Transverse colon (tissue), 4 donors: ENCODE measurements around the gene TREX2. TPM values are rescaled to one million over a fixed set of nuclear protein-coding genes. Genes with fewer than 3 reads are reported as not detected.

Source experiments
- DNase-seq: peaks from one replicate; pipeline ENCODE4 v3.0.0-alpha.2; 2019
- H3K27ac ChIP-seq, 4 donors: fragments of 200-600 bp; sonication (generic); 2 replicates each; pipeline ENCODE4 v1.5.1; 2016 to 2018; ENCODE audit warnings: inconsistent platforms in 4 of 4
- H3K27me3 ChIP-seq: fragments of 200-600 bp; sonication (generic); 2 replicates; pipeline ENCODE4 v1.5.1; 2017; ENCODE audit warnings: inconsistent platforms
- H3K36me3 ChIP-seq, 4 donors: fragments of 200-600 bp; sonication (generic); 2 replicates each; pipeline ENCODE4 v1.5.1; 2017 to 2019; ENCODE audit warnings: inconsistent platforms in 4 of 4
- H3K4me1 ChIP-seq, 4 donors: fragments of 200-600 bp; sonication (generic); 2 replicates each; pipeline ENCODE4 v1.5.1; 2017 to 2020; ENCODE audit warnings: inconsistent platforms in 4 of 4
- H3K4me3 ChIP-seq, 4 donors: fragments of 200-600 bp; sonication (generic); 1 replicate in 1 of 4; 2 replicates in 3 of 4; pipeline versions ENCODE4 v1.5.1 to v1.6.1; 2017 to 2019; ENCODE audit warnings: inconsistent platforms in 4 of 4
- H3K9me3 ChIP-seq, 2 donors: fragments of 200-600 bp; sonication (generic); 2 replicates each; pipeline ENCODE4 v1.5.1; 2017 to 2019; ENCODE audit warnings: inconsistent platforms in 2 of 2
- CTCF ChIP-seq, 5 experiments: fragments of 200-600 bp in 3 of 5; fragments of 450-650 bp in 2 of 5; sonication (generic) in 3 of 5; IDR thresholded peaks; 1 replicate in 2 of 5; 2 replicates in 3 of 5; pipeline ENCODE4 v1.5.1; 2016 to 2017; ENCODE audit warnings: antibody characterized with exemption in 5 of 5, inconsistent platforms in 3 of 5, mild to moderate bottlenecking in 2 of 5, moderate library complexity in 1 of 5
- EP300 ChIP-seq: sonication (generic); formaldehyde crosslinking; IDR thresholded peaks from one replicate; pipeline ENCODE4 v1.6.1; 2017; ENCODE audit warnings: antibody characterized with exemption, low read depth
- POLR2A ChIP-seq: fragments of 450-650 bp; IDR thresholded peaks from one replicate; pipeline ENCODE4 v1.6.1; 2016; ENCODE audit warnings: antibody characterized with exemption, mild to moderate bottlenecking, moderate library complexity
- POLR2AphosphoS5 ChIP-seq, 3 donors: sonication (generic); formaldehyde crosslinking; IDR thresholded peaks; one replicate each; pipeline ENCODE4 v1.6.1; 2016; ENCODE audit warnings: antibody characterized with exemption in 3 of 3
- WGBS, 2 donors: methylation state at CpG; one replicate each; pipeline ENCODE4 v1.1.5; 2018; ENCODE audit warnings: low coverage in 1 of 2; 5-methylcytosine and 5-hydroxymethylcytosine counted together
- in situ Hi-C, 4 donors: fragments of 200-750 bp; cut with MboI; loops; one replicate each; pipeline versions ENCODE4 v1.15.0 to v1.15.1; 2017; ENCODE audit warnings: low sequenced_read_pairs in 3 of 4, low pct_ligation_motif_present in 1 of 4, low pct_unique_long_range_greater_than_20kb in 1 of 4
- intact Hi-C: fragments of 100-400 bp; cut with DNase I; formaldehyde crosslinking; loops from one replicate; pipeline ENCODE4 v1.15.1; 2023; ENCODE audit warnings: low total_unique reads
- total RNA-seq, 4 donors: library from RNA; depleted of rRNA; stranded (reverse); fragments of >200 nt; gene quantifications; one replicate each; pipeline ENCODE4 v1.1.0, GENCODE V29; 2016

Gene TREX2
- total RNA-seq, 4 donors from 2014 or later, result 0.55 to 2.0 (median 1.4) TPM; not detected in 1

GRCh38 chrX:153456161-153456560, 10.3 kb upstream of the TREX2 start:
- no peak for DNase-seq
- H3K9me3 ChIP-seq, result no peaks in the 10 kb centered on the region
- 83% methylated on average over 8 of the region's 12 CpGs; no CpG with 5 or more reads in 1 of the 2 donors for WGBS, 2 donors
- no peak overlapping the region for H3K27ac ChIP-seq
- in situ Hi-C loops, result no loop called here
- H3K4me3 ChIP-seq, result no peak overlapping the region
- H3K36me3 ChIP-seq, result no peaks in the 10 kb centered on the region
- intact Hi-C loops, result no loop called here
- no peak for TF ChIP-seq POLR2A
- H3K27me3 ChIP-seq, result no peaks in the 10 kb centered on the region
- no peaks in the 10 kb centered on the region for H3K4me1 ChIP-seq

DNA sequence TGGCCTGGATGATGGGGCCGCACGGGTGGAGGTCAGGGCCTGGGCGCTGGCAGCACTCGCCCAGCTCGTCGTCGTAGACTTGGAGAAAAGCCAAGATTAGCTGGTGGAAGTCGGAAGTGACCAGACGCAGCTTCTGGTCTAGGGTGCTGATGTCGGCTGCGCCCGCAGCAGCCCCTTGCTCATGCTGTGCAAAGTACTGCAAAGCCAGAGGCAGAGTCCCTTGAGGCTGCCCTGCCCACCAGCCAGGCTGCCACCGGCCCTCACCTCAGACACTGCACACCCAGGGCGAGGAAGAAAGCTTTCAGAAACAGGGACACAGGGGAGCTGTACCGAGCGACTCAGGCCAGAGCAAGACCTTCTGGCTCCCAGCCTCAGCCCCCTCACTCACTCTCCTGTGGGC, 9.7 kb upstream of the TREX2 start:
- H3K27ac ChIP-seq, result no peak overlapping the region
- in situ Hi-C loops, result no loop called here
- intact Hi-C loops, result no loop called here
- H3K9me3 ChIP-seq, result no peaks in the 10 kb centered on the region
- H3K4me1 ChIP-seq, result no peaks in the 10 kb centered on the region
- no peaks in the 10 kb centered on the region for H3K27me3 ChIP-seq
- DNase-seq, result no peak
- no peaks in the 10 kb centered on the region for H3K36me3 ChIP-seq
- no peak overlapping the region for H3K4me3 ChIP-seq
- 90% methylated on average over 16 of the region's 16 CpGs; no CpG with 5 or more reads in 1 of the 2 donors for WGBS, 2 donors
- TF ChIP-seq POLR2AphosphoS5 (IDR thresholded peaks at IDR 0.05), result no peak
- no peak for TF ChIP-seq POLR2A

GRCh38 chrX:153454901-153455550, 9.2 kb upstream of the TREX2 start:
- Histone ChIP-seq H3K27ac (no peak overlapping the region), H3K4me3 (no peak overlapping the region), H3K9me3 (no peaks in the 10 kb centered on the region), H3K4me1 (no peaks in the 10 kb centered on the region), H3K36me3 (no peaks in the 10 kb centered on the region), H3K27me3 (no peaks in the 10 kb centered on the region)
- in situ Hi-C loops (no loop called here), intact Hi-C loops (no loop called here)
- 95% methylated on average over 15 of the region's 16 CpGs; no CpG with 5 or more reads in 1 of the 2 donors for WGBS, 2 donors
- no peak for DNase-seq
- TF ChIP-seq EP300 (no peak), CTCF (IDR thresholded peaks at IDR 0.05) (no peak), POLR2A (no peak), POLR2AphosphoS5 (IDR thresholded peaks at IDR 0.05) (no peak)

DNA sequence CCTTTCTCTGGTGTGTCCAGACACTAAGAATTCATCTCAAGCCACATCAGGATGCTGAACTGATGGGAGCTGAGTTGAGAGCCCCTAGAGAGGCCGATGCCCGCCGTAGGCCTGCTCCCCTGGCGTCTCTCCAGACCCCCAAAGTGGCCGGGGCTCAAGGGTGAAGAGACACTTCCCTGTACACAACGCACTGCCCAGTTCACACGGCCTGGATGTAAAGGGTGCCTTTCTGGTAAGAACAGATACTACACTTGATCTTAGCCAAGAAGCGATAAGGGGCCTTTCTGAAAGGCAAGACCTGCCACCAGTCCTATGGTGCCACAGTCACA, 5.1 kb upstream of the TREX2 start:
- H3K4me3 ChIP-seq, result no peak overlapping the region
- no peak overlapping the region for H3K27ac ChIP-seq
- H3K9me3 ChIP-seq, result no peaks in the 10 kb centered on the region
- H3K36me3 ChIP-seq, result no peaks in the 10 kb centered on the region
- DNase-seq, result no peak
- in situ Hi-C loops (no loop called here), intact Hi-C loops (no loop called here)
- WGBS, 2 donors, result 93% methylated on average over 8 of the region's 8 CpGs; no CpG with 5 or more reads in 1 of the 2 donors
- TF ChIP-seq EP300 (no peak), POLR2A (no peak), POLR2AphosphoS5 (IDR thresholded peaks at IDR 0.05) (no peak), CTCF (IDR thresholded peaks at IDR 0.05) (no peak)
- H3K4me1 ChIP-seq, result no peaks in the 10 kb centered on the region
- no peaks in the 10 kb centered on the region for H3K27me3 ChIP-seq

DNA sequence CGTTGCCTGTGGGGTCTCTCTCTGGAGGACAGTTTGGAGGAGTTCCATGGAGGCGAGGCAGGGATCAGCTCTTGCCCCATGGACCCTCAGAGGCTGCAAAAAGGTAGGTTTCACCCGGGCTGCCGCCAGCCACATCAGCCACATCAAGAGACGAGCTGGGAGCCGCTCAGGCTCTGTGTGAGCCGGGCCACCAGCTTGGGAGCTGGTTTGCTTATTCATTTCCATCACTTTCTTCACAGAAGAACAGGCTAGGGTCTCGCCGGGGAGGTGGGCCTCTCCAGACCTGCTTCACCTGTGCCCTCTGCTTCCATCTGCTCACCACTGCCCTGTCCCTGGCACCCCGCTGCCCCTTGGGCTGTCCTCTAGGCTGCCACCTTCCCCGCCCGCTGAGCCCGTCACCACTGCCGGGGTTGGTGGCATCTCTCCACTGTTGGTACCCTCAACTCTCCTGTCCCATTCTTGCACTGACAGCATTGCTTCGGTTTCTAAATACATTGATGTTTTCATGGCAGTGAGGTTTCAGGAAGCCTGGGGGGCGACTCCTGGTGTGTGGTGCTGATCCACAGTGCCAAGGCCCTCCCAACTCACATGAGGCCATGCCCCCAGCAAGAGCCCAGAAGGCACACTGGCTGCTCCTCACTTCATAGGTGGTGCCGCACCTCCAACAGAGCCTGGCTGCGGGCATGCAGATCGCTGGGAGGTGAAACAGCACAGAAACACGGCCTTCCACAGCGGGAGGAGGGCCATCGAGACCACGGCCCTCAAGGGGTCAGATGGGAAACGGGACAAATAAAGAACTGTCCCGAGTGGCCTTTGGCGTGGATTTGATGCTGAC, 4.5 kb upstream of the TREX2 start:
- 86% methylated on average over 26 of the region's 26 CpGs; no CpG with 5 or more reads in 1 of the 2 donors for WGBS, 2 donors
- no peaks in the 10 kb centered on the region for H3K36me3 ChIP-seq
- H3K4me3 ChIP-seq, result no peak overlapping the region
- in situ Hi-C loops (no loop called here), intact Hi-C loops (no loop called here)
- H3K4me1 ChIP-seq, result no peaks in the 10 kb centered on the region
- H3K27me3 ChIP-seq, result no peaks in the 10 kb centered on the region
- no peaks in the 10 kb centered on the region for H3K9me3 ChIP-seq
- TF ChIP-seq POLR2AphosphoS5 (IDR thresholded peaks at IDR 0.05) (no peak), CTCF (IDR thresholded peaks at IDR 0.05) (no peak), POLR2A (no peak), EP300 (no peak)
- H3K27ac ChIP-seq, result no peak overlapping the region
- no peak for DNase-seq
